ENCODE measurements around the gene CYP4B1. TPM values are rescaled to one million over a fixed set of nuclear protein-coding genes. Genes with fewer than 3 reads are reported as not detected.

The CYP4B1 gene
- total RNA-seq, 2 experiments from 2014 or later: not detected

GRCh38 chr1:46812996-46813857, 14.4 kb downstream of the CYP4B1 start:
- no peak for TF ChIP-seq CTCF (IDR thresholded peaks at IDR 0.05)

GRCh38 chr1:46813858-46814396, 15.1 kb downstream of the CYP4B1 start:
- peaks cover 1% of the 10 kb centered on the region for H3K27me3 Mint-ChIP-seq
- no peaks in the 10 kb centered on the region for H3K36me3 Mint-ChIP-seq (ENCODE audit: low read depth)
- no peak overlapping the region for H3K4me3 Mint-ChIP-seq
- no peaks in the 10 kb centered on the region for H3K4me1 ChIP-seq (ENCODE audit: insufficient read depth, low read length)
- CTCF ChIA-PET: no interaction called here
- no peaks in the 10 kb centered on the region for H3K4me1 Mint-ChIP-seq (ENCODE audit: low read depth)
- POLR2A ChIA-PET: no interaction called here
- ATAC-seq (ENCODE audit: poor library complexity): no peak
- H3K36me3 ChIP-seq (ENCODE audit: insufficient read depth, low read length): no peaks in the 10 kb centered on the region
- no peaks in the 10 kb centered on the region for H3K9me3 ChIP-seq (ENCODE audit: control insufficient read depth in 1 of 2, insufficient read depth in 1 of 2, low read length in 2 of 2)
- no peak overlapping the region for H3K27ac Mint-ChIP-seq
- H3K9me3 Mint-ChIP-seq: no peaks in the 10 kb centered on the region
- no peak overlapping the region for H3K4me3 ChIP-seq (ENCODE audit: low read length)
- DNase-seq: no peak
- H3K27ac ChIP-seq (ENCODE audit: low read depth in 1 of 2, low read length in 2 of 2): no peak overlapping the region
- TF ChIP-seq CTCF (IDR thresholded peaks at IDR 0.05): no peak
- H3K27me3 ChIP-seq (ENCODE audit: control insufficient read depth in 1 of 2, insufficient read depth in 2 of 2, low read length in 2 of 2): no peaks in the 10 kb centered on the region
- intact Hi-C loops (cut with DNase I, micrococcal nuclease): no loop called here

More at GRCh38 chr1:46812996-46813857, 14.4 kb downstream of the CYP4B1 start:
- Mint-ChIP-seq H3K27ac (no peak overlapping the region), H3K4me3 (no peak overlapping the region), H3K27me3 (no peaks in the 10 kb centered on the region), H3K9me3 (no peaks in the 10 kb centered on the region), H3K4me1 (ENCODE audit: low read depth) (no peaks in the 10 kb centered on the region), H3K36me3 (ENCODE audit: low read depth) (no peaks in the 10 kb centered on the region)
- Histone ChIP-seq H3K36me3 (ENCODE audit: insufficient read depth, low read length) (no peaks in the 10 kb centered on the region), H3K9me3 (ENCODE audit: control insufficient read depth in 1 of 2, insufficient read depth in 1 of 2, low read length in 2 of 2) (no peaks in the 10 kb centered on the region), H3K4me3 (ENCODE audit: low read length) (no peak overlapping the region), H3K4me1 (ENCODE audit: insufficient read depth, low read length) (no peaks in the 10 kb centered on the region), H3K27me3 (ENCODE audit: control insufficient read depth in 1 of 2, insufficient read depth in 2 of 2, low read length in 2 of 2) (no peaks in the 10 kb centered on the region), H3K27ac (ENCODE audit: low read depth in 1 of 2, low read length in 2 of 2) (no peak overlapping the region)
- ChIA-PET CTCF (no interaction called here), POLR2A (no interaction called here)
- no peak for DNase-seq
- intact Hi-C loops (cut with DNase I, micrococcal nuclease): no loop called here
- ATAC-seq (ENCODE audit: poor library complexity): no peak

- no peaks in the 10 kb centered on the region for H3K4me1 ChIP-seq (ENCODE audit: insufficient read depth, low read length)
- no peaks in the 10 kb centered on the region for H3K27me3 ChIP-seq (ENCODE audit: control insufficient read depth in 1 of 2, insufficient read depth in 2 of 2, low read length in 2 of 2)
- Mint-ChIP-seq H3K36me3 (ENCODE audit: low read depth) (no peaks in the 10 kb centered on the region), H3K9me3 (no peaks in the 10 kb centered on the region), H3K27ac (no peak overlapping the region), H3K4me3 (no peak overlapping the region), H3K27me3 (peaks cover 13% of the 10 kb centered on the region), H3K4me1 (ENCODE audit: low read depth) (no peaks in the 10 kb centered on the region)
- intact Hi-C loops (cut with DNase I, micrococcal nuclease): no loop called here
- ChIA-PET POLR2A (no interaction called here), CTCF (no interaction called here)
- no peak overlapping the region for H3K27ac ChIP-seq (ENCODE audit: low read depth in 1 of 2, low read length in 2 of 2)
- no peak for ATAC-seq (ENCODE audit: poor library complexity)
- no peak for DNase-seq
- H3K9me3 ChIP-seq (ENCODE audit: control insufficient read depth in 1 of 2, insufficient read depth in 1 of 2, low read length in 2 of 2): no peaks in the 10 kb centered on the region
- H3K36me3 ChIP-seq (ENCODE audit: insufficient read depth, low read length): no peaks in the 10 kb centered on the region
- no peak overlapping the region for H3K4me3 ChIP-seq (ENCODE audit: low read length)
- no peak for TF ChIP-seq CTCF (IDR thresholded peaks at IDR 0.05)
These were observed 16.3 kb downstream of the CYP4B1 start for GRCh38 chr1:46815133-46815532.
